ENCODE data around the gene WNT5A. TPM values are rescaled to one million over a fixed set of nuclear protein-coding genes. Genes with fewer than 3 reads are reported as not detected.

WNT5A gene
- total RNA-seq, 1 donor, result 1,763 TPM

DNA sequence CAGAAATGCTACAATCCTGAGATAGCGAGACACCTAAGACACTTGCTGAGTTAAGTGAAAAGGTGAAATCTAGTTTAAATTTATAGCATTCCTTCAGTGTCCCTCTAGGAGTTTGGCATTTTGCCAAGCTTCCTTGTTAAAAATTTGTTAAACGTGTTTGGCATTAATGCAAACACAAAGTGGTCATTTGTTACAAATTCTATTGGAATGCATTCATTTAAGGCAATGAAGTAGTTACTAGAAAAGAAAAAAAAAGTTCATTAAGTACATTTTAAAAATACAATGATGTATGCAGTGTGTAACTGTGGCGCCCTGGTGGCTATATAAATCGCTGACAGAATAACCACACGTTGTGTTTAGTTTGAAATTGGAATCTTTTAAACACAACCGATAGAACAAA, 31.3 kb upstream of the WNT5A start:
- H3K4me3 ChIP-seq (ENCODE audit: low read depth, low read length), result no peak overlapping the region
- no peak for DNase-seq (ENCODE audit: low read depth)
- TF ChIP-seq, protein P1, sequence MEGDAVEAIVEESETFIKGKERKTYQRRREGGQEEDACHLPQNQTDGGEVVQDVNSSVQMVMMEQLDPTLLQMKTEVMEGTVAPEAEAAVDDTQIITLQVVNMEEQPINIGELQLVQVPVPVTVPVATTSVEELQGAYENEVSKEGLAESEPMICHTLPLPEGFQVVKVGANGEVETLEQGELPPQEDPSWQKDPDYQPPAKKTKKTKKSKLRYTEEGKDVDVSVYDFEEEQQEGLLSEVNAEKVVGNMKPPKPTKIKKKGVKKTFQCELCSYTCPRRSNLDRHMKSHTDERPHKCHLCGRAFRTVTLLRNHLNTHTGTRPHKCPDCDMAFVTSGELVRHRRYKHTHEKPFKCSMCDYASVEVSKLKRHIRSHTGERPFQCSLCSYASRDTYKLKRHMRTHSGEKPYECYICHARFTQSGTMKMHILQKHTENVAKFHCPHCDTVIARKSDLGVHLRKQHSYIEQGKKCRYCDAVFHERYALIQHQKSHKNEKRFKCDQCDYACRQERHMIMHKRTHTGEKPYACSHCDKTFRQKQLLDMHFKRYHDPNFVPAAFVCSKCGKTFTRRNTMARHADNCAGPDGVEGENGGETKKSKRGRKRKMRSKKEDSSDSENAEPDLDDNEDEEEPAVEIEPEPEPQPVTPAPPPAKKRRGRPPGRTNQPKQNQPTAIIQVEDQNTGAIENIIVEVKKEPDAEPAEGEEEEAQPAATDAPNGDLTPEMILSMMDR (IDR thresholded peaks at IDR 0.05; ENCODE audit: insufficient read depth, low read depth, low read length), result no peak

DNA sequence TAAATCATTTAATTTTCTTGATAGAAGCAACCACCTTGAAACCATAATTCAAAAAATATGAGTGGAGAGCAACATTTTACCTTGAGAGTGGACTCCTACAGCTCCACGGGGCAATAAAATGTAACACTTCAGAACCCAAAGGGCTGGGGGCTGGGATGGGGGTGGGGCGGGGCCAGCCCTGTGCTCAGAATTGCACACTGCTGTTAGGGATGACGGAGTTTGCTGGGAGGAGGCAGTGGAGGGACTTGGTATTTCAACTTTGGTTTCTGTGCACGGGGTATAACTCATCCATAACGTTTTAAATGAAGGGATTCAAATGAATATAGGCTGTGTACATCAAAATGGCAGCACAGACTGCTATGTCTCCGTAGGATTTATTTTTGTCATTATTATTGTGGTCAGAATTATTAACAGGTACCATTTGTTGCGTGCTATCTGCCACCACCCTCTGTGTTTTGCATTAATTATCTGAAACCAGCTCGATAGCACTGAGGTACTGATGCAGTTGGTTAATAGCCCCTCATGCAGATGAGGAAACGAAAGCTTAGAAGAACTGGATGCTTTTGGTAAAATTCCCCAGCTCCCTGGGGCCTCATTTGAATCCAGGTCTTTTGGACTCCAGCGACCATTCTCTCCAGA, 29.4 kb upstream of the WNT5A start:
- no peak for DNase-seq (ENCODE audit: low read depth)
- H3K4me3 ChIP-seq (ENCODE audit: low read depth, low read length), result no peak overlapping the region
- TF ChIP-seq, protein P1 (IDR thresholded peaks at IDR 0.05; ENCODE audit: insufficient read depth, low read depth, low read length), result no peak

DNA sequence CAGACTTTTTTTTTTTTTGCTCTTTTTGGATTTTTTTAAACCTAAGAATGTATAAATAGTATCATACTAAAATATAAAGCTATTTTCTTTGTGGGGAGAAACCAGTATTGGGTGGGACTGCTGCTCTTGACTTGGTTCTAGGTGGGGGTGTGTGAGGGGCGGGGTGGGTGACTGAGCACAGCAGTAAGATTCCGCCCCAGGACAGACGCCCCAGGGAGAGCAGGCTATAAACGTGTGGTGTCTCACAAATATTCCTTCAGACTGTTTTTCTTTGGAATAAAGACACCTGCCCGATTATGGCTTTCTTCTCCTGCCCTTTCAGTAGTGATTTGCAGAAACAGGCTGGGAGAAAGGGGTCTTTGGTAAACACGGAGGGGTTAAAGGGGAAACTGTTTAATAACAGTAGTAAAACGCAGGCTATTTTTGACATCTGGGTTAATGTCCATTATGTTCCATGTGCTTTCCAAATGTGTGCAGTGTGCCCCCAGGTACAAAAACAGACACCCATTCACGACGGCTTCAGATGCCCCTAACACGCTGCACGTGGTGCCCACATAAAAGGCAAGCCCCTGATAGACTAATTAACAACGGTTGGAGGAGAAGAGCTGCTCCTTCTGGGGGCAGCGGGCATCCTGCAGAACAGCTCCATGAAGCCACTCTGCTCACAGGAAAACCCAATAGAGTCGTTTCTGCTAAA, 28.6 kb upstream of the WNT5A start:
- no peak for DNase-seq (ENCODE audit: low read depth)
- no peak overlapping the region for H3K4me3 ChIP-seq (ENCODE audit: low read depth, low read length)
- TF ChIP-seq, protein P1 (IDR thresholded peaks at IDR 0.05; ENCODE audit: insufficient read depth, low read depth, low read length), result peak; percentile 6

DNA sequence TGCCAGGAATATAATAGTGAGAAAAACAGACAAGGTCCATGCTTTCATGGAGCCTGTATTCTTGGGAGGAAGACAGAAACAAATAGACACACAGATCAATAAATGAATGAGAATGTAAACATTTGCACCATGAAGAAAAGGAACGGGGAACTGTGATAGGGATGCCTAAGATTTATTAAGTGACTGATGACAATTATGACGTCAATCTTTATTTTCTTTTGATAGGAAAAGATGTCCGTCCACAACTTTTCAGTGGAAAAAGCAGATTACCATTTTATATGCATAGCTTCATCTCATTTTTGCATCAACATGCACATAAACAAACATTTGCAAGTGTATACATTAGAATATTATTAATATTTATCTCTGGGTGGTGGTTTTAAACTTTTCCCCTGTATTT, 27.9 kb upstream of the WNT5A start:
- no peak overlapping the region for H3K4me3 ChIP-seq (ENCODE audit: low read depth, low read length)
- no peak for DNase-seq (ENCODE audit: low read depth)
- TF ChIP-seq, protein P1 (IDR thresholded peaks at IDR 0.05; ENCODE audit: insufficient read depth, low read depth, low read length), result no peak

DNA sequence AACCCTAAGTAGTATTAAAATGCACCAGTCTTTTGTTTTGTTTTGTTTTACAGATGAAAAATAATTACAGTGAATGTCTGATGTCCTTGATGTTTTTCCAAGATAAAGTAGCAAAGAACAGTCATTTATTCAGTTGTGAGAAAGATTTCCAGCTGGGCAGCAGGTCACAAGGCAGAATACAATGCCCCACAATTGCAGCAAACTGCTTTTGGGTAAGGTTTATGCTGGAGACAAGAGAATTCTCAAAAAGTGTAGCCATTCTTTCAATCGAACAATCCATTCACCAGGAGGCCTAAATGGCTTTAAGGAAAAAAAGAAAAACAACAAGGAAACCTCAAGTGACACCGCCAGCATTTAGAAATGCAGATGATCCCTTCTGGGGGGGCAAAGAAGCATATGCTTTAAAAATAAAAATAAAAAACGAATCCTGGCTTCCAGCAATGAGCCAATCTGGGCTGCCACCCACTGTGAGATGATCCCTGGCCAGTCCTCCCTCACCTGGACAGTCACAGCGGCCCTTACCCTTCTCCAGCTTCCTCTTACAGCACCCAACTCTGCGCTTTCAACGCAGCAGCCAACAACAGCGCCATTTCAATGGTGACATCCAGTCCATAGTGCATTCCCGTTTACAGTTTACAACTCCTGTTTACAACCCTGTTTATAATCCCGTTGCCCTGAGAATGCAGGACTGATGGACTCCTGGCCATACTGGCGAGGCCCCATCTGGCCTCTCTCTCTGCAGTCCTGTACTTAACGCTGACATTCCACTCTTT, 25.7 kb upstream of the WNT5A start:
- TF ChIP-seq, protein P1 (IDR thresholded peaks at IDR 0.05; ENCODE audit: insufficient read depth, low read depth, low read length), result no peak
- DNase-seq (ENCODE audit: low read depth), result no peak
- H3K4me3 ChIP-seq (ENCODE audit: low read depth, low read length), result no peak overlapping the region

DNA sequence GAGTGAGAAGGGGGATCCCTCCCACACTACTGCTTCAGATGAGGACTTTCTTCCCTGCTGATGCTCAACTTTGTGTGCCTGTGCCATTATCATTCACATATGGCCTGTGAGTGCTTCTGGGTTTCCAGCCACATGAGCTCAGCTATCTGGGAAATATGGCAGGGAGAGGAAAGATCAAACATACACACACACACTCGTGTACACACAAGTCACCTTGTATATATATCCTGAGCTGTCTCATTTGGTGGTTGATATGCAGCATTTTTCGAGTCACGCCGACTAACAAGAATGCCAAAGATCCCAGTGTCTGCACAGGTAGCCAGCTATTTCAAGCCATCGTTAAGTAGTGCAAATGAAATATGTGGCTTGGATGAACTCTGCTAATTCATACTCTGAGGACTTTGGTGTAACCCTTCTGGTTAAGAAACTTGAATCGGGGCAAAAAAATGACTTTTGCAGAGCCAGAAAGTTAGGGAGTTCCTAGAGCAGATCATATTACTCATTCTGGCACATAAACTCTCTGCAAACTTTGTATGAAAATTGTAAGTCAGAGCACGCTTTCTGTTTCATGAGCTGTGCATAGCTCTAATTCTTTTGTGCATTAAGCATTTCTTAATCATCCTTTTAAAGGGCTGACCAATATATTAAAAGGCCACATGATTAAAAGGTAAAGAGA, 24.9 kb upstream of the WNT5A start:
- peak; percentile 53 for DNase-seq (ENCODE audit: low read depth)
- TF ChIP-seq, protein P1 (IDR thresholded peaks at IDR 0.05; ENCODE audit: insufficient read depth, low read depth, low read length), result no peak
- no peak overlapping the region for H3K4me3 ChIP-seq (ENCODE audit: low read depth, low read length)

All from fibroblast of villous mesenchyme (primary cell).